Gastroesophageal sphincter (tissue), 4 donors: ENCODE results near the gene CLASP1. TPM values are rescaled to one million over a fixed set of nuclear protein-coding genes. Genes with fewer than 3 reads are reported as not detected.

ENCODE experiments used
- ATAC-seq: fragments of 150-250 bp; one replicate; pipeline ENCODE4 v1.9.1; 2016; ENCODE audit warnings: mild to moderate bottlenecking, moderate library complexity
- H3K27ac ChIP-seq, 4 donors: fragments of 200-600 bp; sonication (generic) in 3 of 4; 1 replicate in 3 of 4; 2 replicates in 1 of 4; pipeline ENCODE4 v1.5.1; 2016 to 2019
- H3K27me3 ChIP-seq: fragments of 200-600 bp; sonication (generic); one replicate; pipeline ENCODE4 v1.5.1; 2019
- H3K36me3 ChIP-seq, 2 donors: fragments of 200-600 bp; sonication (generic); one replicate each; pipeline ENCODE4 v1.5.1; 2019; ENCODE audit warnings: control low read depth in 1 of 2
- H3K4me1 ChIP-seq, 3 donors: fragments of 200-600 bp; sonication (generic); 1 replicate in 2 of 3; 2 replicates in 1 of 3; pipeline ENCODE4 v1.5.1; 2016 to 2019; ENCODE audit warnings: control low read depth in 2 of 3
- H3K4me3 ChIP-seq, 2 donors: fragments of 200-600 bp; sonication (generic); one replicate each; pipeline ENCODE4 v1.5.1; 2019; ENCODE audit warnings: mild to moderate bottlenecking in 1 of 2, moderate library complexity in 1 of 2
- H3K9me3 ChIP-seq, 3 donors: fragments of 200-600 bp; sonication (generic); one replicate each; pipeline ENCODE4 v1.5.1; 2017 to 2019; ENCODE audit warnings: control low read depth in 2 of 3
- EP300 ChIP-seq: sonication (generic); formaldehyde crosslinking; IDR thresholded peaks from one replicate; pipeline ENCODE4 v1.6.1; 2017; ENCODE audit warnings: antibody characterized with exemption, mild to moderate bottlenecking
- POLR2A ChIP-seq, 2 donors: fragments of 450-650 bp; IDR thresholded peaks; one replicate each; pipeline ENCODE4 v1.6.1; 2017; ENCODE audit warnings: antibody characterized with exemption in 2 of 2, mild to moderate bottlenecking in 2 of 2, moderate library complexity in 1 of 2
- POLR2AphosphoS5 ChIP-seq: sonication (generic); formaldehyde crosslinking; IDR thresholded peaks from one replicate; pipeline ENCODE4 v1.6.1; 2017; ENCODE audit warnings: antibody characterized with exemption
- WGBS, 2 donors: methylation state at CpG; one replicate each; pipeline ENCODE4 v1.1.5; 2018; ENCODE audit warnings: low coverage in 1 of 2; 5-methylcytosine and 5-hydroxymethylcytosine counted together
- small RNA-seq, 4 donors: library from RNA; depleted of rRNA; stranded (forward); fragments of <200 nt; gene quantifications; one replicate each; pipeline ENCODE3, GENCODE V24; 2016
- total RNA-seq, 4 donors: library from RNA; depleted of rRNA; stranded (reverse); fragments of >200 nt; gene quantifications; one replicate each; pipeline ENCODE4 v1.1.0, GENCODE V29; 2016
- TF ChIP-seq, protein P1 (sequence below), 4 experiments: fragments of 200-600 bp in 2 of 4; fragments of 450-650 bp in 2 of 4; sonication (generic) in 1 of 4; IDR thresholded peaks; one replicate each; pipeline ENCODE4 v1.5.1; 2017 to 2019; ENCODE audit warnings: antibody characterized with exemption in 4 of 4, mild to moderate bottlenecking in 2 of 4, moderate library complexity in 2 of 4

Gene CLASP1
- total RNA-seq, 4 donors from 2014 or later = 72.0 to 108 (median 84.7) TPM

DNA sequence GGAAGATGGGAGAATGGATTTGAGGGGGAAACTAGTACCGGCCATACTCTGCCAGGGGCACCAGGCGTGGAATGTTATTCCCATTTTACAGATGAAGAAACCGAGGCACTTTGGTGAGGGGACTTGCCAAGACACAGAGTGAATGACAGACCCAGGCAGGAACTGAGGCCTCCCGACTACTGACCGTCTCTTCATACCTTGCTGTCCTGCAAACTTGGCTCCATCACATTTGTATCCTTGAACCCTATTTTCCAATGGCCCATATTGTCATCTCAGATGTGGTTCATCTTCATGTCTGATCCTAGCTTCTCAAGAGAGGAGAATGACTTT, 358.0 kb downstream of the CLASP1 start:
- WGBS, 2 donors = 79 to 94% methylated on average over 5 of the region's 5 CpGs
- no peak for ATAC-seq

DNA sequence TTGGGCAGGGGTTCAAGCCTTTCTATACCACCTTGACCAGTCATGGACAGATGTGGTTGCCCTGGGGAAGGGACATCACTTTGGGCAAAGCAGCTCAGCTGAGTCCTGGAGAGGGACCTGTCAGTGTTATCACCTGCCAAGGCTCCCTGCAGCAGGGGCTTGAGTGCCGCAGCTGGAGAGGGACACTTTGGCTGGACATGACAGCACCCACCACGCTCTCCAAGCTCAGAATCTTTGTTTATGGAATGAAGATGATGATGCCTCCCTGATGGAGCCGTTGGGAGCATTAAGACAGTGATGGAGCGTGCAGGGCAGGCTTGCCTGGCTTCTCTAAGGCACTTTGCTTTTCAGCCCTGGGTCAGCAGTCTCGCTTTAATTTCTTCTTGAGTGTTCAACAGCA, 360.0 kb downstream of the CLASP1 start:
- TF ChIP-seq EP300 (no peak), POLR2AphosphoS5 (no peak), POLR2A (IDR thresholded peaks at IDR 0.05) (no peak)
- TF ChIP-seq, protein P1, sequence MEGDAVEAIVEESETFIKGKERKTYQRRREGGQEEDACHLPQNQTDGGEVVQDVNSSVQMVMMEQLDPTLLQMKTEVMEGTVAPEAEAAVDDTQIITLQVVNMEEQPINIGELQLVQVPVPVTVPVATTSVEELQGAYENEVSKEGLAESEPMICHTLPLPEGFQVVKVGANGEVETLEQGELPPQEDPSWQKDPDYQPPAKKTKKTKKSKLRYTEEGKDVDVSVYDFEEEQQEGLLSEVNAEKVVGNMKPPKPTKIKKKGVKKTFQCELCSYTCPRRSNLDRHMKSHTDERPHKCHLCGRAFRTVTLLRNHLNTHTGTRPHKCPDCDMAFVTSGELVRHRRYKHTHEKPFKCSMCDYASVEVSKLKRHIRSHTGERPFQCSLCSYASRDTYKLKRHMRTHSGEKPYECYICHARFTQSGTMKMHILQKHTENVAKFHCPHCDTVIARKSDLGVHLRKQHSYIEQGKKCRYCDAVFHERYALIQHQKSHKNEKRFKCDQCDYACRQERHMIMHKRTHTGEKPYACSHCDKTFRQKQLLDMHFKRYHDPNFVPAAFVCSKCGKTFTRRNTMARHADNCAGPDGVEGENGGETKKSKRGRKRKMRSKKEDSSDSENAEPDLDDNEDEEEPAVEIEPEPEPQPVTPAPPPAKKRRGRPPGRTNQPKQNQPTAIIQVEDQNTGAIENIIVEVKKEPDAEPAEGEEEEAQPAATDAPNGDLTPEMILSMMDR (IDR thresholded peaks at IDR 0.05) = no peak

More for the DNA sequence above, 358.0 kb downstream of the CLASP1 start:
- H3K27me3 ChIP-seq = no peaks in the 10 kb centered on the region
- H3K4me3 ChIP-seq = no peak overlapping the region
- H3K36me3 ChIP-seq = no peaks in the 10 kb centered on the region
- no peaks in the 10 kb centered on the region for H3K4me1 ChIP-seq
- no peak overlapping the region for H3K27ac ChIP-seq
- H3K9me3 ChIP-seq = no peaks in the 10 kb centered on the region
- no peak for TF ChIP-seq EP300
- TF ChIP-seq, protein P1 (IDR thresholded peaks at IDR 0.05) = no peak
- no peak for TF ChIP-seq POLR2AphosphoS5
- TF ChIP-seq POLR2A (IDR thresholded peaks at IDR 0.05) = no peak

DNA sequence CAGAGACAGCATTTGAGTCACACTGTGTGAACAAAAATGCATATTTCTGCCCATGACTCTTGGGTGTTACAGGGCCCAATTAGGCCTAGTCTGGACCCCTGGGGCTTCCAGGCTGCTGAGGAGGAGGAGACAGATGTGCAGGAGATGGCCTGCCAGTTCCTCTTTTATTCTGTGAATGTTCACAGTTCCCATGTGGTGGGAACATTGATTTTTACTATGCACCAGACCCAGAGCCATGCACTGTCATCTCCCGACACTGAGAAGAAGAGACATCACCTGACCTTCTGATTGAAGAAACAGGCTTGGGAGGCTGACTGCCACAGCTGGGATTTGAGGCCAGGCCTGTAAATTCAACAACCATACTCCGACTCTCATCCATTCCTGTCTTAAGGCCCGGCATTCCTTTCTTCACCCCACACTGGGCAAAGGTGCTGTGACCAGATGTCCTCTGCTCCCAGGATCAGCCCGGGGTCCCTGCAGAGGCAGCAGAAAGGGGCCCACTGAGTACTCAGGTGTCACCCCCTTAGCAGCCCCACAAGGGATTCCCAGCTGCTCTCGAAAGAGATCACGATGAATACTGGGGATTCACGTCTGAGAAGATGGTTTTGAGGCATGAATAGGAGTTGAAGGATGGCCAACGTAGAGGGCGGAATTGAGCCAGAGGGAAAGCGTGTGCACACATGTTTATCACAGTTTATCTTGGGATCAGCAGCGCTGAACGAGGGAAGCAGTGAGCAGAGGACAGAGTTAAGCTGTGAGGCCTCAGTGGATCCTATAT, 360.6 kb downstream of the CLASP1 start:
- TF ChIP-seq, protein P1 (IDR thresholded peaks at IDR 0.05) = no peak
- no peak for TF ChIP-seq POLR2AphosphoS5
- Histone ChIP-seq H3K4me1 (peaks cover 0 to 16% (median 8%) of the 10 kb centered on the region in 3 donors), H3K9me3 (no peaks in the 10 kb centered on the region), H3K36me3 (no peaks in the 10 kb centered on the region), H3K27me3 (peaks cover 26% of the 10 kb centered on the region), H3K4me3 (no peak overlapping the region), H3K27ac (no peak overlapping the region)
- 36 to 78% methylated on average over 2 to 6 of the region's 12 CpGs for WGBS, 2 donors
- ATAC-seq = no peak

More for the DNA sequence above, 360.0 kb downstream of the CLASP1 start:
- Histone ChIP-seq H3K4me3 (no peak overlapping the region), H3K9me3 (no peaks in the 10 kb centered on the region), H3K4me1 (peaks cover 0 to 12% (median 7%) of the 10 kb centered on the region in 3 donors), H3K36me3 (no peaks in the 10 kb centered on the region), H3K27me3 (peaks cover 19% of the 10 kb centered on the region), H3K27ac (no peak overlapping the region)
- 68 to 100% methylated on average over 1 to 3 of the region's 5 CpGs for WGBS, 2 donors
- ATAC-seq = no peak

DNA sequence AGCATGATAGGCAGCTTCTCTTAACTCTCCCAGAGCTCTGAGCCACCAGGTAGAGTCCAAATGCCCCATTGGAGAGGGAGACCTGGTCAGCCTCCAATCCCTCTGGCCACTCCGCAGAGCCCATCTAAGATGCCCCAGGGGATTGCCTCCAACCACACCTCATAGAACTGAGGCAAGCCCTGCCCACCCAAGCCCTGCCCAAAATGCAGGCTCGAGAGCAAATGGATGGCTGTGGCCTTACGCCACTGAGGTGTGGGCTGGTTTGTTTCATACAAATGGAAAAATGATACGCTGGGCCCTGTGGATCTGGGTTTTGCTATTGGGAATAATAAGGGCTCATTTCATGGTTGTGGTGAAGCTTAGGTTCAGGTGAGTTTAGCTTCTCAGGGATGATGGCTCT, 361.3 kb downstream of the CLASP1 start:
- H3K27ac ChIP-seq = no peak overlapping the region
- H3K36me3 ChIP-seq = no peaks in the 10 kb centered on the region
- H3K4me3 ChIP-seq = no peak overlapping the region
- no peak for ATAC-seq
- peaks cover 32% of the 10 kb centered on the region for H3K27me3 ChIP-seq
- WGBS, 2 donors = 90% methylated on average over 3 of the region's 4 CpGs; no CpG with 5 or more reads in 1 of the 2 donors
- TF ChIP-seq, protein P1 (IDR thresholded peaks at IDR 0.05) = no peak
- no peak for TF ChIP-seq POLR2AphosphoS5
- TF ChIP-seq EP300 = no peak
- TF ChIP-seq POLR2A (IDR thresholded peaks at IDR 0.05) = no peak
- no peaks in the 10 kb centered on the region for H3K9me3 ChIP-seq
- peaks cover 0 to 16% (median 8%) of the 10 kb centered on the region in 3 donors for H3K4me1 ChIP-seq

Small RNA genes within 50 kb of the gene (small RNA-seq; reads per million reads assigned to genes)
- gene RF00019 = 0 reads per million in 4 donors
- gene RNU4ATAC = 162 to 542 (median 268) reads per million in 4 donors

Other genes starting within 250 kb of the CLASP1 start
- not detected for gene RNU4ATAC, start 118.6 kb downstream of the CLASP1 start, total RNA-seq
- 10 to 100 TPM; 16.2 to 92.7 (median 46.7) TPM for gene NIFK, start 87.4 kb upstream of the CLASP1 start, total RNA-seq
- 10 to 100 TPM; 29.9 to 41.7 (median 33.7) TPM for gene TSN, start 106.2 kb upstream of the CLASP1 start, total RNA-seq